ENCODE measurements around the gene ADAMTS6. TPM values are rescaled to one million over a fixed set of nuclear protein-coding genes. Genes with fewer than 3 reads are reported as not detected.
A peak's percentile ranks its signal among the peaks of the same experiment; 100 is the strongest.

Gene ADAMTS6
- total and polyA plus RNA-seq, 2 donors (not counting 1 experiment from before 2014, with no cell fraction given): 3.6 to 12.3 TPM

DNA sequence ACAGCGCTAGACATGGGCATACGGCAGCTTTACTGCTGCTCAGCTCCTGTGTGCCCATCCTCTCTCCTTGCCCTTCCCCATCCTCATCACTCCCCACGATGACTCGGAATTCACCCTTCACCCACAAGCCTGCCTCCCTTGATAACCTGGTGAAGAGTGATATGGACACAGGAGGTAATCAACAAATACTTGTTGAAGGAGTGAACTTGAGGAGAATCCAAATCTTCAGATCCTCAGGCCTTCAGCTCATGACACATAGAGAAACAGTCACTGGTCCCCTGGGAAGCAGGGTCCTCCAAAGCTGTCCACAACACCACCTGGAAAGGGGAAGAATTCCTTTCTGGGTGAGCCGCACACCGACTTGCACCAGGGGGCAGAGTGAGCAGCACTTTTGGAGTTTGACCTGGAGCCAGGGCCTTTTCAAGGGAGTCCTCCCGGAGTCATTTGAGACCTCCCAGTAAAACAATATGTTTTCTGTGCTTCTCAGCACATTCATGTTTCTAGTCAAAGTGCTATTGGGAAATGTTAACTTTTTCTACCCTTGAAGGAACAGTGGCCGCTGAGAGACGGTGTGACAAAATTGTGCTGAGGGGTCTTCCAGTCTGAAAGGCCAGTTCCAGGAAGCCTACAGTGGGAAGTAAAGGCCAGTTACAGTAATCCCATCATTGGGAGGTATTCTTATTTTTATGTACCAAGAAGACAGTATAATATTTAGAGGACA is 380.6 kb downstream of the ADAMTS6 start:
- H3K4me3 ChIP-seq (ENCODE audit: control extremely low read depth in 1 of 5, extremely low read depth in 1 of 5, insufficient read depth in 1 of 5, low read depth in 2 of 5, low read length in 4 of 5): no peak overlapping the region
- DNase-seq (peak; percentile 21), ATAC-seq (ENCODE audit: low read depth) (no peak)
- H3K9ac ChIP-seq (ENCODE audit: low read length): no peak overlapping the region
- Mint-ChIP-seq H3K9me3 (ENCODE audit: insufficient read depth) (no peaks in the 10 kb centered on the region), H3K4me3 (peak overlapping the region; percentile 3), H3K27ac (no peak overlapping the region), H3K27me3 (no peaks in the 10 kb centered on the region), H3K4me1 (peaks cover 23% of the 10 kb centered on the region)
- H2AFZ ChIP-seq (ENCODE audit: insufficient read depth, low read depth, low read length, poor library complexity, severe bottlenecking): peak overlapping the region; percentile 8
- peaks cover 23% of the 10 kb centered on the region in 2 donors for H3K4me1 ChIP-seq (ENCODE audit: control insufficient read depth in 2 of 2, insufficient read depth in 2 of 2, low read length in 2 of 2)
- no peak overlapping the region for H3K4me2 ChIP-seq (replicated peaks; ENCODE audit: low read depth, low read length, poor library complexity, severe bottlenecking)
- H3K27me3 ChIP-seq (replicated peaks in 1 of 4; ENCODE audit: control extremely low read depth in 1 of 4, control insufficient read depth in 3 of 4, insufficient read depth in 4 of 4, low read length in 3 of 4): no peaks in the 10 kb centered on the region
- CTCF ChIA-PET: interaction anchor here (6.2 kb wide), 1 partner anchor 382 kb away, joined by 36 read pairs; the partner anchor contains the start of gene ADAMTS6
- H3K27ac ChIP-seq (ENCODE audit: low read length in 2 of 2): no peak overlapping the region
- WGBS (ENCODE audit: insufficient coverage): 49% methylated on average over 5 of the region's 9 CpGs
- TF ChIP-seq, protein P1, sequence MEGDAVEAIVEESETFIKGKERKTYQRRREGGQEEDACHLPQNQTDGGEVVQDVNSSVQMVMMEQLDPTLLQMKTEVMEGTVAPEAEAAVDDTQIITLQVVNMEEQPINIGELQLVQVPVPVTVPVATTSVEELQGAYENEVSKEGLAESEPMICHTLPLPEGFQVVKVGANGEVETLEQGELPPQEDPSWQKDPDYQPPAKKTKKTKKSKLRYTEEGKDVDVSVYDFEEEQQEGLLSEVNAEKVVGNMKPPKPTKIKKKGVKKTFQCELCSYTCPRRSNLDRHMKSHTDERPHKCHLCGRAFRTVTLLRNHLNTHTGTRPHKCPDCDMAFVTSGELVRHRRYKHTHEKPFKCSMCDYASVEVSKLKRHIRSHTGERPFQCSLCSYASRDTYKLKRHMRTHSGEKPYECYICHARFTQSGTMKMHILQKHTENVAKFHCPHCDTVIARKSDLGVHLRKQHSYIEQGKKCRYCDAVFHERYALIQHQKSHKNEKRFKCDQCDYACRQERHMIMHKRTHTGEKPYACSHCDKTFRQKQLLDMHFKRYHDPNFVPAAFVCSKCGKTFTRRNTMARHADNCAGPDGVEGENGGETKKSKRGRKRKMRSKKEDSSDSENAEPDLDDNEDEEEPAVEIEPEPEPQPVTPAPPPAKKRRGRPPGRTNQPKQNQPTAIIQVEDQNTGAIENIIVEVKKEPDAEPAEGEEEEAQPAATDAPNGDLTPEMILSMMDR (IDR thresholded peaks at IDR 0.05): peak; percentile 18
- TF ChIP-seq EZH2 (IDR thresholded peaks at IDR 0.05; ENCODE audit: borderline replicate concordance, insufficient read depth, low read depth, low read length, poor library complexity, severe bottlenecking): no peak
- no peaks in the 10 kb centered on the region for H3K79me2 ChIP-seq (ENCODE audit: control insufficient read depth, insufficient read depth, low read length)
- H3K9me3 ChIP-seq (ENCODE audit: control extremely low read depth in 1 of 3, control insufficient read depth in 2 of 3, insufficient read depth in 1 of 3, low read length in 2 of 3): no peaks in the 10 kb centered on the region
- H4K20me1 ChIP-seq (ENCODE audit: control insufficient read depth, insufficient read depth, low read length, poor library complexity, severe bottlenecking): no peaks in the 10 kb centered on the region
- intact Hi-C loops (cut with micrococcal nuclease): loop anchor here (5.0 kb wide), 3 partner anchors 39 to 461 kb away; partner anchors contain the start of genes CENPK and PPWD1
- H3K36me3 ChIP-seq (replicated peaks in 1 of 2; ENCODE audit: control extremely low read depth in 1 of 2, control insufficient read depth in 1 of 2, extremely low read depth in 1 of 2, insufficient read depth in 2 of 2, low read length in 1 of 2): no peaks in the 10 kb centered on the region
- POLR2A ChIA-PET: no interaction called here

Small RNA genes lying within 50 kb of the gene (small RNA-seq; reads per million reads assigned to genes)
- not detected for gene RF00019 (ENCODE audit: insufficient read length, low read depth, low replicate concordance)

Other genes starting within 250 kb of the ADAMTS6 start
- gene CENPK, start 81.2 kb upstream of the ADAMTS6 start, total RNA-seq: 18.4 and 21.0 TPM in 2 replicates
- 2.6 and 6.4 TPM in 2 replicates for gene CENPK, start 81.2 kb upstream of the ADAMTS6 start, polyA plus RNA-seq
- 89.4 and 91.0 TPM in 2 replicates for gene PPWD1, start 81.4 kb upstream of the ADAMTS6 start, total RNA-seq
- 17.7 and 34.5 TPM in 2 replicates for gene PPWD1, start 81.4 kb upstream of the ADAMTS6 start, polyA plus RNA-seq
- 21.0 and 26.1 TPM in 2 replicates for gene TRIM23, start 142.4 kb upstream of the ADAMTS6 start, total RNA-seq
- 3.1 and 5.8 TPM in 2 replicates for gene TRIM23, start 142.4 kb upstream of the ADAMTS6 start, polyA plus RNA-seq
- 6.3 and 6.7 TPM in 2 replicates for gene SHLD3, start 143.1 kb upstream of the ADAMTS6 start, total RNA-seq
- gene SHLD3, start 143.1 kb upstream of the ADAMTS6 start, polyA plus RNA-seq: 3.7 and 4.7 TPM in 2 replicates
- gene TRAPPC13, start 143.1 kb upstream of the ADAMTS6 start, total RNA-seq: 18.8 and 24.4 TPM in 2 replicates
- gene TRAPPC13, start 143.1 kb upstream of the ADAMTS6 start, polyA plus RNA-seq: 10.6 and 14.0 TPM in 2 replicates
- gene SGTB, start 240.2 kb upstream of the ADAMTS6 start, total RNA-seq: 5.5 and 7.3 TPM in 2 replicates
- gene SGTB, start 240.2 kb upstream of the ADAMTS6 start, polyA plus RNA-seq: 1.8 and 2.7 TPM in 2 replicates
- 6.8 and 8.4 TPM in 2 replicates for gene NLN, start 240.3 kb upstream of the ADAMTS6 start, total RNA-seq
- 1.1 and 1.7 TPM in 2 replicates for gene NLN, start 240.3 kb upstream of the ADAMTS6 start, polyA plus RNA-seq